ENCODE measurements around the gene ZBTB24.

GRCh38 chr6:109508166-109508860 lies 25.3 kb upstream of the ZBTB24 start:
- TF ChIP-seq FOXM1 (IDR thresholded peaks at IDR 0.05; ENCODE audit: borderline replicate concordance, low read depth) (no peak), YY1 (IDR thresholded peaks at IDR 0.05; ENCODE audit: low read depth) (no peak), TAF1 (IDR thresholded peaks at IDR 0.05; ENCODE audit: low read depth) (no peak), MAX (IDR thresholded peaks at IDR 0.05) (no peak), CEBPB (IDR thresholded peaks at IDR 0.05) (no peak), CREB1 (IDR thresholded peaks at IDR 0.05; ENCODE audit: low read depth) (no peak), EP300 (IDR thresholded peaks at IDR 0.05; ENCODE audit: borderline replicate concordance) (no peak), ZBTB7A (IDR thresholded peaks at IDR 0.05; ENCODE audit: low read depth) (no peak), USF1 (IDR thresholded peaks at IDR 0.05) (no peak), NFIC (IDR thresholded peaks at IDR 0.05) (no peak), RAD21 (IDR thresholded peaks at IDR 0.05; ENCODE audit: low read depth) (no peak)
- TF ChIP-seq, protein P1, sequence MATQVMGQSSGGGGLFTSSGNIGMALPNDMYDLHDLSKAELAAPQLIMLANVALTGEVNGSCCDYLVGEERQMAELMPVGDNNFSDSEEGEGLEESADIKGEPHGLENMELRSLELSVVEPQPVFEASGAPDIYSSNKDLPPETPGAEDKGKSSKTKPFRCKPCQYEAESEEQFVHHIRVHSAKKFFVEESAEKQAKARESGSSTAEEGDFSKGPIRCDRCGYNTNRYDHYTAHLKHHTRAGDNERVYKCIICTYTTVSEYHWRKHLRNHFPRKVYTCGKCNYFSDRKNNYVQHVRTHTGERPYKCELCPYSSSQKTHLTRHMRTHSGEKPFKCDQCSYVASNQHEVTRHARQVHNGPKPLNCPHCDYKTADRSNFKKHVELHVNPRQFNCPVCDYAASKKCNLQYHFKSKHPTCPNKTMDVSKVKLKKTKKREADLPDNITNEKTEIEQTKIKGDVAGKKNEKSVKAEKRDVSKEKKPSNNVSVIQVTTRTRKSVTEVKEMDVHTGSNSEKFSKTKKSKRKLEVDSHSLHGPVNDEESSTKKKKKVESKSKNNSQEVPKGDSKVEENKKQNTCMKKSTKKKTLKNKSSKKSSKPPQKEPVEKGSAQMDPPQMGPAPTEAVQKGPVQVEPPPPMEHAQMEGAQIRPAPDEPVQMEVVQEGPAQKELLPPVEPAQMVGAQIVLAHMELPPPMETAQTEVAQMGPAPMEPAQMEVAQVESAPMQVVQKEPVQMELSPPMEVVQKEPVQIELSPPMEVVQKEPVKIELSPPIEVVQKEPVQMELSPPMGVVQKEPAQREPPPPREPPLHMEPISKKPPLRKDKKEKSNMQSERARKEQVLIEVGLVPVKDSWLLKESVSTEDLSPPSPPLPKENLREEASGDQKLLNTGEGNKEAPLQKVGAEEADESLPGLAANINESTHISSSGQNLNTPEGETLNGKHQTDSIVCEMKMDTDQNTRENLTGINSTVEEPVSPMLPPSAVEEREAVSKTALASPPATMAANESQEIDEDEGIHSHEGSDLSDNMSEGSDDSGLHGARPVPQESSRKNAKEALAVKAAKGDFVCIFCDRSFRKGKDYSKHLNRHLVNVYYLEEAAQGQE (IDR thresholded peaks at IDR 0.05; ENCODE audit: low read depth): no peak
